Tibial nerve (tissue), 4 donors: ENCODE results near the gene GLYATL3.

Source experiments
- CTCF ChIP-seq, 5 experiments: fragments of 200-600 bp in 3 of 5; fragments of 450-650 bp in 2 of 5; sonication (generic) in 3 of 5; IDR thresholded peaks; one replicate each; pipeline ENCODE4 v1.5.1; 2016 to 2019; ENCODE audit warnings: antibody characterized with exemption in 5 of 5, mild to moderate bottlenecking in 3 of 5, moderate library complexity in 2 of 5
- EP300 ChIP-seq, 2 donors: sonication (generic); formaldehyde crosslinking; IDR thresholded peaks; one replicate each; pipeline ENCODE4 v1.6.1; 2017; ENCODE audit warnings: antibody characterized with exemption in 2 of 2, mild to moderate bottlenecking in 1 of 2
- POLR2A ChIP-seq, 2 donors: fragments of 450-650 bp; IDR thresholded peaks; one replicate each; pipeline ENCODE4 v1.6.1; 2017; ENCODE audit warnings: antibody characterized with exemption in 2 of 2, mild to moderate bottlenecking in 2 of 2, moderate library complexity in 2 of 2

GRCh38 chr6:49527320-49527719, 27.6 kb downstream of the GLYATL3 start:
- TF ChIP-seq POLR2A (IDR thresholded peaks at IDR 0.05) (no peak), CTCF (IDR thresholded peaks at IDR 0.05) (no peak), EP300 (IDR thresholded peaks at IDR 0.05) (no peak)
